Liver (tissue), 9 donors: ENCODE results near the gene AAMDC. TPM values are rescaled to one million over a fixed set of nuclear protein-coding genes. Genes with fewer than 3 reads are reported as not detected.

ENCODE experiments used
- DNase-seq: peaks from one replicate; pipeline ENCODE4 v3.0.0-alpha.2; 2017; ENCODE audit warnings: low spot score
- H3K27ac ChIP-seq, 2 donors: one replicate each; pipeline ENCODE4 v1.7.0; 2013; ENCODE audit warnings: inconsistent platforms in 2 of 2, low read length in 2 of 2, control low read depth in 1 of 2, low read depth in 1 of 2, mild to moderate bottlenecking in 1 of 2
- H3K27me3 ChIP-seq, 4 donors: one replicate each; pipeline versions ENCODE4 v1.6.1 to v1.7.0; 2013; ENCODE audit warnings: low read length in 3 of 4, inconsistent platforms in 1 of 4, mild to moderate bottlenecking in 1 of 4, moderate library complexity in 1 of 4; ENCODE audit not compliant: control insufficient read depth in 4 of 4, insufficient read depth in 4 of 4
- H3K36me3 ChIP-seq, 4 donors: one replicate each; pipeline versions ENCODE4 v1.6.1 to v1.7.0; 2013; ENCODE audit warnings: low read length in 3 of 4, mild to moderate bottlenecking in 3 of 4, low read depth in 1 of 4, moderate library complexity in 1 of 4; ENCODE audit not compliant: control insufficient read depth in 4 of 4, insufficient read depth in 3 of 4
- H3K4me1 ChIP-seq, 4 donors: one replicate each; pipeline versions ENCODE4 v1.6.1 to v1.7.0; 2013; ENCODE audit warnings: low read length in 3 of 4, mild to moderate bottlenecking in 3 of 4, moderate library complexity in 1 of 4; ENCODE audit not compliant: control insufficient read depth in 4 of 4, insufficient read depth in 4 of 4
- H3K4me3 ChIP-seq, 3 donors: one replicate each; pipeline versions ENCODE4 v1.6.1 to v1.7.0; 2013; ENCODE audit warnings: low read length in 3 of 3, control low read depth in 1 of 3, low read depth in 1 of 3, mild to moderate bottlenecking in 1 of 3
- H3K9ac ChIP-seq, 2 donors: one replicate each; pipeline ENCODE4 v1.7.0; 2013; ENCODE audit warnings: low read length in 2 of 2, mild to moderate bottlenecking in 2 of 2, moderate library complexity in 2 of 2, control low read depth in 1 of 2, low read depth in 1 of 2
- H3K9me3 ChIP-seq, 4 donors: one replicate each; pipeline versions ENCODE4 v1.6.1 to v1.7.0; 2013; ENCODE audit warnings: low read length in 3 of 4; ENCODE audit not compliant: control insufficient read depth in 4 of 4
- EGR1 ChIP-seq, 2 donors: IDR thresholded peaks; 2 replicates each; pipeline ENCODE4 v1.6.1; 2016 to 2018; ENCODE audit warnings: antibody characterized with exemption in 2 of 2, low read depth in 2 of 2
- FOXA1 ChIP-seq: IDR thresholded peaks from 2 replicates; pipeline ENCODE4 v1.6.1; 2016; ENCODE audit warnings: antibody characterized with exemption
- FOXA2 ChIP-seq: IDR thresholded peaks from 2 replicates; pipeline ENCODE4 v1.6.1; 2016; ENCODE audit warnings: antibody characterized with exemption
- GABPA ChIP-seq, 2 donors: IDR thresholded peaks in 1 of 2; conservative IDR thresholded peaks in 1 of 2; 2 replicates each; pipeline ENCODE4 v1.6.1; 2016; ENCODE audit warnings: antibody characterized with exemption in 2 of 2, mild to moderate bottlenecking in 1 of 2, moderate library complexity in 1 of 2
- HNF4A ChIP-seq, 2 donors: conservative IDR thresholded peaks; 2 replicates each; pipeline ENCODE4 v1.6.1; 2016; ENCODE audit warnings: antibody characterized with exemption in 2 of 2, mild to moderate bottlenecking in 2 of 2
- HNF4G ChIP-seq: IDR thresholded peaks from 2 replicates; pipeline ENCODE4 v1.6.1; 2016; ENCODE audit warnings: antibody characterized with exemption
- JUND ChIP-seq, 2 donors: IDR thresholded peaks; 2 replicates each; pipeline ENCODE4 v1.6.1; 2016; ENCODE audit warnings: antibody characterized with exemption in 2 of 2
- NR2F2 ChIP-seq: IDR thresholded peaks from 2 replicates; pipeline ENCODE4 v1.6.1; 2016; ENCODE audit warnings: antibody characterized with exemption
- RAD21 ChIP-seq, 2 donors: IDR thresholded peaks; 2 replicates each; pipeline ENCODE4 v1.6.1; 2016; ENCODE audit warnings: antibody characterized with exemption in 2 of 2, mild to moderate bottlenecking in 2 of 2
- RXRA ChIP-seq, 2 donors: IDR thresholded peaks; 2 replicates each; pipeline ENCODE4 v1.6.1; 2017 to 2018; ENCODE audit warnings: antibody characterized with exemption in 2 of 2, mild to moderate bottlenecking in 1 of 2
- SP1 ChIP-seq: IDR thresholded peaks from 2 replicates; pipeline ENCODE4 v1.6.1; 2018; ENCODE audit warnings: antibody characterized with exemption, mild to moderate bottlenecking
- TAF1 ChIP-seq: conservative IDR thresholded peaks from 2 replicates; pipeline ENCODE4 v1.6.1; 2016; ENCODE audit warnings: antibody characterized with exemption, mild to moderate bottlenecking
- WGBS: extraction: QIAGEN DNeasy Blood & Tissue Kit; methylation state at CpG from one replicate; pipeline ENCODE4 v1.1.7; 2013; 5-methylcytosine and 5-hydroxymethylcytosine counted together
- polyA plus RNA-seq, 2 donors: library from polyadenylated mRNA; stranded (reverse) in 1 of 2; unstranded in 1 of 2; fragments of 200-250 nt in 1 of 2; fragments of >200 nt in 1 of 2; fragmentation: Nextera tagmentation in 1 of 2; extraction: Ambion mirVana in 1 of 2; gene quantifications; one replicate each; pipeline versions ENCODE4 v1.2.1 to v1.2.3, GENCODE V29; 2013 to 2015
- total RNA-seq, 2 donors: library from RNA; depleted of rRNA; stranded (reverse); fragments of >200 nt; gene quantifications; one replicate each; pipeline ENCODE4 v1.2.3, GENCODE V29; 2014
- TF ChIP-seq, protein P1 (sequence below): IDR thresholded peaks from 2 replicates; pipeline ENCODE4 v1.6.1; 2016; ENCODE audit warnings: antibody characterized with exemption
- TF ChIP-seq, protein P2 (sequence below): IDR thresholded peaks from 2 replicates; pipeline ENCODE4 v1.6.1; 2016; ENCODE audit warnings: antibody characterized with exemption
- TF ChIP-seq, protein P3 (sequence below): IDR thresholded peaks from 2 replicates; pipeline ENCODE4 v1.6.1; 2016; ENCODE audit warnings: antibody characterized with exemption, mild to moderate bottlenecking
- TF ChIP-seq, protein P4 (sequence below): fragments of 150-350 bp; IDR thresholded peaks from 2 replicates; pipeline ENCODE4 v1.5.1; 2017; ENCODE audit warnings: improper control_type of control experiment, low read depth, low read length; ENCODE audit not compliant: missing input control
- TF ChIP-seq, protein P5 (sequence below): IDR thresholded peaks from 2 replicates; pipeline ENCODE4 v1.6.1; 2016; ENCODE audit warnings: antibody characterized with exemption
- donor health status: healthy.
- donor health status: healthy.
- donor health status: healthy.
- donor health status: healthy.
- donor health status: healthy.

Gene AAMDC
- total and polyA plus RNA-seq, 4 donors, result 7.4 to 31.1 (median 13.7) TPM

DNA sequence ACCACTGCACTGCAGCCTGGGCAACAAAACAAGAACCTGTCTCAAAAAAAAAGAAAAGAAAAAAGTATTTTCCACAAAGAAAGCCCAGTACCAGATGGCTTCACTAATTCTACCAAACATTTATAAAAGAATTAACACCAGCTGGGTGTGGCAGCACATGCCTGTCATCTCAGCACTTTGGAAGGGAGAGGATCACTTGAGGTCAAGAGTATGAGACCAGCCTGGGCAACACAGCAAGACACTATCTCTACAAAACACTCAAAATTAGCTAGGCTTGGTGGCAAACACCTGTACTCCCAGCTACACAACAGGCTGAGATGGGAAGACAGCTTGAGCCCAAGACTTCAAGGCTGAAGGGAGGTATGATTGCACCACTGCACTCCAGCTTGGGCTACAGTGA, 20.5 kb upstream of the AAMDC start:
- Histone ChIP-seq H3K4me1 (peaks cover 0 to 1% (median 0%) of the 10 kb centered on the region in 4 donors), H3K9ac (no peak overlapping the region), H3K9me3 (no peaks in the 10 kb centered on the region), H3K4me3 (no peak overlapping the region), H3K36me3 (no peaks in the 10 kb centered on the region), H3K27me3 (no peaks in the 10 kb centered on the region), H3K27ac (no peak overlapping the region)
- no peak for DNase-seq
- TF ChIP-seq, protein P1, sequence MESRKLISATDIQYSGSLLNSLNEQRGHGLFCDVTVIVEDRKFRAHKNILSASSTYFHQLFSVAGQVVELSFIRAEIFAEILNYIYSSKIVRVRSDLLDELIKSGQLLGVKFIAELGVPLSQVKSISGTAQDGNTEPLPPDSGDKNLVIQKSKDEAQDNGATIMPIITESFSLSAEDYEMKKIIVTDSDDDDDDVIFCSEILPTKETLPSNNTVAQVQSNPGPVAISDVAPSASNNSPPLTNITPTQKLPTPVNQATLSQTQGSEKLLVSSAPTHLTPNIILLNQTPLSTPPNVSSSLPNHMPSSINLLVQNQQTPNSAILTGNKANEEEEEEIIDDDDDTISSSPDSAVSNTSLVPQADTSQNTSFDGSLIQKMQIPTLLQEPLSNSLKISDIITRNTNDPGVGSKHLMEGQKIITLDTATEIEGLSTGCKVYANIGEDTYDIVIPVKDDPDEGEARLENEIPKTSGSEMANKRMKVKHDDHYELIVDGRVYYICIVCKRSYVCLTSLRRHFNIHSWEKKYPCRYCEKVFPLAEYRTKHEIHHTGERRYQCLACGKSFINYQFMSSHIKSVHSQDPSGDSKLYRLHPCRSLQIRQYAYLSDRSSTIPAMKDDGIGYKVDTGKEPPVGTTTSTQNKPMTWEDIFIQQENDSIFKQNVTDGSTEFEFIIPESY, result no peak
- TF ChIP-seq SP1 (no peak), GABPA (IDR thresholded peaks at IDR 0.05 in 1 of 2, conservative IDR thresholded peaks at IDR 0.05 in 1 of 2) (no peak), FOXA2 (no peak), HNF4G (no peak), RXRA (IDR thresholded peaks at IDR 0.05) (no peak), EGR1 (IDR thresholded peaks at IDR 0.05; ENCODE audit: low read depth in 2 of 2) (no peak), RAD21 (IDR thresholded peaks at IDR 0.05) (no peak), NR2F2 (no peak)
- TF ChIP-seq, protein P2, sequence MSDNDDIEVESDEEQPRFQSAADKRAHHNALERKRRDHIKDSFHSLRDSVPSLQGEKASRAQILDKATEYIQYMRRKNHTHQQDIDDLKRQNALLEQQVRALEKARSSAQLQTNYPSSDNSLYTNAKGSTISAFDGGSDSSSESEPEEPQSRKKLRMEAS, result no peak
- TF ChIP-seq, protein P3, sequence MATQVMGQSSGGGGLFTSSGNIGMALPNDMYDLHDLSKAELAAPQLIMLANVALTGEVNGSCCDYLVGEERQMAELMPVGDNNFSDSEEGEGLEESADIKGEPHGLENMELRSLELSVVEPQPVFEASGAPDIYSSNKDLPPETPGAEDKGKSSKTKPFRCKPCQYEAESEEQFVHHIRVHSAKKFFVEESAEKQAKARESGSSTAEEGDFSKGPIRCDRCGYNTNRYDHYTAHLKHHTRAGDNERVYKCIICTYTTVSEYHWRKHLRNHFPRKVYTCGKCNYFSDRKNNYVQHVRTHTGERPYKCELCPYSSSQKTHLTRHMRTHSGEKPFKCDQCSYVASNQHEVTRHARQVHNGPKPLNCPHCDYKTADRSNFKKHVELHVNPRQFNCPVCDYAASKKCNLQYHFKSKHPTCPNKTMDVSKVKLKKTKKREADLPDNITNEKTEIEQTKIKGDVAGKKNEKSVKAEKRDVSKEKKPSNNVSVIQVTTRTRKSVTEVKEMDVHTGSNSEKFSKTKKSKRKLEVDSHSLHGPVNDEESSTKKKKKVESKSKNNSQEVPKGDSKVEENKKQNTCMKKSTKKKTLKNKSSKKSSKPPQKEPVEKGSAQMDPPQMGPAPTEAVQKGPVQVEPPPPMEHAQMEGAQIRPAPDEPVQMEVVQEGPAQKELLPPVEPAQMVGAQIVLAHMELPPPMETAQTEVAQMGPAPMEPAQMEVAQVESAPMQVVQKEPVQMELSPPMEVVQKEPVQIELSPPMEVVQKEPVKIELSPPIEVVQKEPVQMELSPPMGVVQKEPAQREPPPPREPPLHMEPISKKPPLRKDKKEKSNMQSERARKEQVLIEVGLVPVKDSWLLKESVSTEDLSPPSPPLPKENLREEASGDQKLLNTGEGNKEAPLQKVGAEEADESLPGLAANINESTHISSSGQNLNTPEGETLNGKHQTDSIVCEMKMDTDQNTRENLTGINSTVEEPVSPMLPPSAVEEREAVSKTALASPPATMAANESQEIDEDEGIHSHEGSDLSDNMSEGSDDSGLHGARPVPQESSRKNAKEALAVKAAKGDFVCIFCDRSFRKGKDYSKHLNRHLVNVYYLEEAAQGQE, result no peak

DNA sequence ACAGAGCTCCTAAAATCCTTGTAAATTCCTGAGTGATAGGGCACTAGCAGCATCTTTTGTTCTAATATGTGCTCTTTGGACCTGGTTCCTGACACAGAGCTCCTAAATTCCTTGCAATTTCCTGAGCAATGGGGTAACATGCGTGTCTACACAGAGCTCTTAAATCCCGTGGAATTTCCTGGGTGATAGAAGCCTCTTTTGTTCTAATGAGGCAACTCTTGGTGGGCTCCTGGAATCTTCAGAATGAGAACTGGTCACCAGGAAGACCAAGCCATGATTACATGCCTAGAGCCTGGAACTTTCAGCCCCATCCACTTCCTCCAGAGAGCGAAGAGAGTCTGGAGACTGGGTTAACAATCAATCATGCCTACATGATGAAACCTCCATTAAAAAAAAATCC, 19.5 kb upstream of the AAMDC start:
- no peaks in the 10 kb centered on the region for H3K27me3 ChIP-seq
- no peak for TF ChIP-seq EGR1 (IDR thresholded peaks at IDR 0.05; ENCODE audit: low read depth in 2 of 2)
- TF ChIP-seq JUND (IDR thresholded peaks at IDR 0.05), result no peak
- no peak for TF ChIP-seq TAF1
- no peak for TF ChIP-seq FOXA1
- peaks cover 0 to 3% (median 0%) of the 10 kb centered on the region in 4 donors for H3K4me1 ChIP-seq
- no peak for DNase-seq
- 77% methylated on average over 3 of the region's 3 CpGs for WGBS
- no peak overlapping the region for H3K27ac ChIP-seq
- no peak overlapping the region for H3K4me3 ChIP-seq
- no peaks in the 10 kb centered on the region for H3K36me3 ChIP-seq
- no peak overlapping the region for H3K9ac ChIP-seq
- H3K9me3 ChIP-seq, result no peaks in the 10 kb centered on the region

DNA sequence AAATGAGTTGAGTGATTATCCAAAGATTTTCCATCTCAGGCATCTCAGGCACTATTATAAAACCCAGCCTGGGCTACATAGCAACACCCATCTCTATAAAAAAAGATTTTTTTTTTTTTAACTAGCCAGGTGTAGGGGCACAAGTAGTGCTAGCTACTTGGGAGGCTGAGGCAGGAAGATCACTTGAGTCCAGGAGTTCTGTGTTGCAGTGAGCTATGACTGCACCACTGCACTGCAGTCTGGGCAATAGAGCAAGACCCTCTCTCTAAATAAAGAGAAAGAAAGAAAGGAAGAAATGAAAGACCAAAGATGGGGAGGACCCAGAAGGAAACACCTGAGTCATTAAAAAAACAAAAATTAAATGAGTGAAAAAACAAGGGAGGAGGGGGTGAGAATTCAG, 14.5 kb upstream of the AAMDC start:
- Histone ChIP-seq H3K27me3 (no peaks in the 10 kb centered on the region), H3K4me1 (peaks cover 0 to 2% (median 0%) of the 10 kb centered on the region in 4 donors), H3K4me3 (no peak overlapping the region), H3K9ac (no peak overlapping the region), H3K27ac (no peak overlapping the region), H3K36me3 (peaks cover 0 to 2% (median 0%) of the 10 kb centered on the region in 4 donors), H3K9me3 (no peaks in the 10 kb centered on the region)
- DNase-seq, result no peak
- TF ChIP-seq EGR1 (IDR thresholded peaks at IDR 0.05; ENCODE audit: low read depth in 2 of 2) (no peak), TAF1 (no peak), FOXA2 (no peak), HNF4A (conservative IDR thresholded peaks at IDR 0.05) (no peak), FOXA1 (no peak), GABPA (IDR thresholded peaks at IDR 0.05 in 1 of 2, conservative IDR thresholded peaks at IDR 0.05 in 1 of 2) (no peak), SP1 (no peak), RAD21 (IDR thresholded peaks at IDR 0.05) (no peak), NR2F2 (no peak)
- TF ChIP-seq, protein P2, result no peak
- TF ChIP-seq, protein P4, sequence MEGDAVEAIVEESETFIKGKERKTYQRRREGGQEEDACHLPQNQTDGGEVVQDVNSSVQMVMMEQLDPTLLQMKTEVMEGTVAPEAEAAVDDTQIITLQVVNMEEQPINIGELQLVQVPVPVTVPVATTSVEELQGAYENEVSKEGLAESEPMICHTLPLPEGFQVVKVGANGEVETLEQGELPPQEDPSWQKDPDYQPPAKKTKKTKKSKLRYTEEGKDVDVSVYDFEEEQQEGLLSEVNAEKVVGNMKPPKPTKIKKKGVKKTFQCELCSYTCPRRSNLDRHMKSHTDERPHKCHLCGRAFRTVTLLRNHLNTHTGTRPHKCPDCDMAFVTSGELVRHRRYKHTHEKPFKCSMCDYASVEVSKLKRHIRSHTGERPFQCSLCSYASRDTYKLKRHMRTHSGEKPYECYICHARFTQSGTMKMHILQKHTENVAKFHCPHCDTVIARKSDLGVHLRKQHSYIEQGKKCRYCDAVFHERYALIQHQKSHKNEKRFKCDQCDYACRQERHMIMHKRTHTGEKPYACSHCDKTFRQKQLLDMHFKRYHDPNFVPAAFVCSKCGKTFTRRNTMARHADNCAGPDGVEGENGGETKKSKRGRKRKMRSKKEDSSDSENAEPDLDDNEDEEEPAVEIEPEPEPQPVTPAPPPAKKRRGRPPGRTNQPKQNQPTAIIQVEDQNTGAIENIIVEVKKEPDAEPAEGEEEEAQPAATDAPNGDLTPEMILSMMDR, result no peak
- TF ChIP-seq, protein P5, sequence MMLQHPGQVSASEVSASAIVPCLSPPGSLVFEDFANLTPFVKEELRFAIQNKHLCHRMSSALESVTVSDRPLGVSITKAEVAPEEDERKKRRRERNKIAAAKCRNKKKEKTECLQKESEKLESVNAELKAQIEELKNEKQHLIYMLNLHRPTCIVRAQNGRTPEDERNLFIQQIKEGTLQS, result no peak
- TF ChIP-seq, protein P1, result no peak
